Glutamatergic neuron (in vitro differentiated cells): Measurements from ENCODE around the gene PRDM16. TPM values are rescaled to one million over a fixed set of nuclear protein-coding genes. Genes with fewer than 3 reads are reported as not detected.

ENCODE experiments used
- DNase-seq: peaks from one replicate; pipeline ENCODE4 v3.0.0; 2022
- H3K27ac Mint-ChIP-seq: one replicate; pipeline ENCODE4 v1.8.0; 2020; ENCODE audit warnings: mild to moderate bottlenecking, mixed read lengths, inconsistent platforms; ENCODE audit not compliant: unreplicated experiment
- H3K27me3 Mint-ChIP-seq: one replicate; pipeline ENCODE4 v1.8.0; 2020; ENCODE audit warnings: mild to moderate bottlenecking, moderate library complexity, mixed read lengths, inconsistent platforms; ENCODE audit not compliant: unreplicated experiment
- H3K36me3 Mint-ChIP-seq: one replicate; pipeline ENCODE4 v1.8.0; 2020; ENCODE audit warnings: mild to moderate bottlenecking, mixed read lengths, inconsistent platforms; ENCODE audit not compliant: unreplicated experiment
- H3K4me1 Mint-ChIP-seq: one replicate; pipeline ENCODE4 v1.8.0; 2020; ENCODE audit warnings: mild to moderate bottlenecking, low read depth, mixed read lengths, inconsistent platforms; ENCODE audit not compliant: unreplicated experiment
- H3K4me3 Mint-ChIP-seq: one replicate; pipeline ENCODE4 v1.8.0; 2020; ENCODE audit warnings: mild to moderate bottlenecking, mixed read lengths, inconsistent platforms; ENCODE audit not compliant: unreplicated experiment
- H3K9me3 Mint-ChIP-seq: one replicate; pipeline ENCODE4 v1.8.0; 2020; ENCODE audit warnings: mild to moderate bottlenecking, moderate library complexity, mixed read lengths, inconsistent platforms; ENCODE audit not compliant: unreplicated experiment
- total RNA-seq: library from RNA; stranded (reverse); fragmentation: NEBNext Ultra II Directional; extraction: Animal tissue kit (Norgen Biotek cat#: 25700); gene quantifications from one replicate; pipeline ENCODE4 v1.2.1, GENCODE V29; 2021; ENCODE audit not compliant: unreplicated experiment
- TF ChIP-seq, protein P1 (sequence below): fragments of 200-600 bp; sonication (generic); IDR thresholded peaks from one replicate; pipeline ENCODE4 v1.5.0; 2021; ENCODE audit not compliant: partially characterized antibody, unreplicated experiment

Gene PRDM16
- total RNA-seq, 1 donor from 2014 or later = 0.07 TPM

DNA sequence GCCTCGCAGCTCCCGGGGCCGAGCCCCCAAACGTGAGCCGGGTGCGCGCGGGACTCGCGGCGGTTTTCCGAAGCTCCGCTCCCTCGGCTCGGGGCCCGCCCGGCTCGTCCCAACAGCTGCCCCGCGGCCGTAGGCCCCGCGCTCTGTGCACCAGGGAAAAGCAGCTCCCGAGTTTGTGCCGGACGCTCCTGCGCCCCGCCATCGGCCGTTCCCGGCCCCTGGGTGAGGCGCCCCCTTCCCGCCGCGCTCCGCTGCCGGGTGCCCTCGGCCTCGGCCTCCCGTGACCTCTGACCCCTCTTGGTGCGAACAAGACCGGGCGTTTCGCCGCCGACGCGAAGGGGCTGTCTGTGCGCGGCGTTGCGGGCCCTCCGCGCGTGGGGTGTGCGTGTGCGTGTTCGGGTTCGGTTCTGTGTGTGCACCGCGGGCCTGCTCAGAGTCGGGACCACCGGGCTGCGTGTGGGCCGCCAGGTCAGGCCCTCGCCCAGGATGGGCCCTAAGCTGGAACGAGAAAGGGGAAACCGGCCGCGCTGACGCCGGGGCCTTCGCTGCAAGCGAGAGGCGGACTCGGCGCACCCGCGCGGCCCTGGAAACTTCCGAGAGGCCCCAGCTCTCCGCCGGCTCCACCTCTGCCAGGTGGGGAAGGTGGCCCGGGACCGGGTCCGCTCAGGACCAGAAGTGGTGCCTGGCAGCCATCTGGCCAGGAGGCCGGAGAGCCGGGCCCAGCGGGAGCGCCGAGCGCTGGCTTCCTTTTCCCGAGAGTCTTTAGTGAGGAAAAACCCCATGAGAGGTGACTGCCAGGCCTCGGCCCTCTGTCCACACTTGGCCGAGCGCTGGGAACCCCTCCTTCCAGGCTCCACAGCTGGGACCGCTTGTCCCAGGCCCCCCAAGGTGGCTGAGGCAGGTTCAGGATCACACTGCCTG is 1.9 kb downstream of the PRDM16 start:
- Mint-ChIP-seq H3K4me1 (no peaks in the 10 kb centered on the region), H3K27me3 (peaks cover 11% of the 10 kb centered on the region), H3K9me3 (peaks cover 1% of the 10 kb centered on the region), H3K4me3 (no peak overlapping the region), H3K36me3 (no peaks in the 10 kb centered on the region), H3K27ac (no peak overlapping the region)
- peak; percentile 41 for DNase-seq
- TF ChIP-seq, protein P1, sequence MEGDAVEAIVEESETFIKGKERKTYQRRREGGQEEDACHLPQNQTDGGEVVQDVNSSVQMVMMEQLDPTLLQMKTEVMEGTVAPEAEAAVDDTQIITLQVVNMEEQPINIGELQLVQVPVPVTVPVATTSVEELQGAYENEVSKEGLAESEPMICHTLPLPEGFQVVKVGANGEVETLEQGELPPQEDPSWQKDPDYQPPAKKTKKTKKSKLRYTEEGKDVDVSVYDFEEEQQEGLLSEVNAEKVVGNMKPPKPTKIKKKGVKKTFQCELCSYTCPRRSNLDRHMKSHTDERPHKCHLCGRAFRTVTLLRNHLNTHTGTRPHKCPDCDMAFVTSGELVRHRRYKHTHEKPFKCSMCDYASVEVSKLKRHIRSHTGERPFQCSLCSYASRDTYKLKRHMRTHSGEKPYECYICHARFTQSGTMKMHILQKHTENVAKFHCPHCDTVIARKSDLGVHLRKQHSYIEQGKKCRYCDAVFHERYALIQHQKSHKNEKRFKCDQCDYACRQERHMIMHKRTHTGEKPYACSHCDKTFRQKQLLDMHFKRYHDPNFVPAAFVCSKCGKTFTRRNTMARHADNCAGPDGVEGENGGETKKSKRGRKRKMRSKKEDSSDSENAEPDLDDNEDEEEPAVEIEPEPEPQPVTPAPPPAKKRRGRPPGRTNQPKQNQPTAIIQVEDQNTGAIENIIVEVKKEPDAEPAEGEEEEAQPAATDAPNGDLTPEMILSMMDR = no peak

DNA sequence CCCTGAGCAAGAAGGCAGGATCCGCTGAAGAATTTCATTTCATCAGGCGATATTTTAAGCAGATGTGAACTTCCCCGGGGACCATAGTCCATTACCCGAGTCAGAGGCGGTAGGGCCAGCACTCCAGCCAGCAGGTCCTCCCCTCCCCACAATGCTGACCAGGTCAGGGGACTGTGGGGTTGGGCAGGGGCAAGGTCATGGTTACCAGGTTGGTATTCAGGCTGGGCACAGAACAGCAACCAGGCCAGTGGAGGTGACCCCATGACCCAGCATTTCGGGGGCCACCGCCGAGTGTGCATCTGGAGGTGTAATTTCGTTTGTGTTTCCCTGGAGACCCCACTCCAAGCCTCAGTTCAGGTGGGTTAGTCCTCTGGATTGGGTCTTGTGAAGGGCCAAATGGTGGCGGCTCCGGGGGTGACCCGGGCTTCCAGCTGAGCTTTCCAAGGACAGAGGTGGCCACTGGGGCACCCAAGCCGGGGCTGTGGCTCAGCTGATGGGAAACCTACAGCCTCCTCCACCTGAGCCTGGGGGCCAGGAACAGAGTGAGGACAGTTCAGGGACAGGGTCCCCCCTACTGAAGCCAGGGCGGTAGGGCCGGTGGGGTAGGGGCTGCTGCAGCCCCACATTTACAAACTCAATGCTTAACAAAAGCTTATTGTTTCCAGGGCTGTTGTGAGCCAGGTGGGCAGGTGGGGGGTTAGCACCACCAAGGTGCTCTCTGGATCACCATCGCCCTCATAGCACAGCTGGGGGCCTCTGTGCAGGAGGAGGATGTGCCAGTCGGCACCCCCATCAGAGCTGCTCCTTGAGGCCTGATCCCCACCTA is 2.8 kb downstream of the PRDM16 start:
- peaks cover 3% of the 10 kb centered on the region for H3K4me1 Mint-ChIP-seq
- no peak for DNase-seq
- H3K4me3 Mint-ChIP-seq = no peak overlapping the region
- peaks cover 11% of the 10 kb centered on the region for H3K27me3 Mint-ChIP-seq
- no peaks in the 10 kb centered on the region for H3K36me3 Mint-ChIP-seq
- no peak overlapping the region for H3K27ac Mint-ChIP-seq
- TF ChIP-seq, protein P1 = no peak
- peaks cover 1% of the 10 kb centered on the region for H3K9me3 Mint-ChIP-seq

DNA sequence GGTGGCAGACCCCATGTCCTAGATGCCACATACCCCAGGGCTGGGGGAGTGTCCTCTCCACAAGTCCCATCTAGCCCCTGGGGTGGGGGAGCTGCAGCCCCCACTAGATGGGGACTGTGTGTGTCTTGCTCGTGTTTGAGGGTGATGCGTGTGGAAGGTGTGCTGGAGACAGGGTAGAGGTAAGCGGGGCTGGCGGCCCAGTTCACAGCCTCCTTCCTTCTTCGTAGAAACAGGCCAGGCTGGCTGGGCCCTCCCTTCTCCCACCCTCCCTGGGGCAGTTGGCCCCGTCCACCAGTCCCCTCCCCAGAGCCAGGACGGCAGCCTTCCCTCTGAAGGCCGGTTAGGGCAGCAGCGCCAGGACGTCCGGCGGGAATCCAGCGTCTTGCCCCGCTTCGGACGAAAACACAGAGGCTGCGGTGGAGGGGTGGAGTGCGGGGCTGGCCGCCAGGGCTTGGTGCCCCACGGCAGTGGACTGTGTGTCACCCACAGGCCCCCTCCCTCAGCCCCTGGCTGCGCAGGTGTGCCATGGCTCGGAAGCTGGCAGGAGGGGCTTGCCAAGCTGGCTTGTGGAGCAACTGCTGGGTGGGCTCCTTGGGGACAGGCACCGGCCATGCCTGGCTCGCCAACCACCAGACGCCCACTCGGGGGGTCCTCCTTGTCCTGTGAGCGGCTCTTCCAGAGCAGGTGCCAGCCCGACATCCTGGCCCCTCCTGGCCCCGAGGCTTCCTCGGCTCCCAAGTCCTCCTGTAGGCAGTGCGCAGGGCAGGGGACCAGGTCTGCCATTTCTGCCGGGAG is 3.6 kb downstream of the PRDM16 start:
- Mint-ChIP-seq H3K4me3 (no peak overlapping the region), H3K27me3 (peaks cover 11% of the 10 kb centered on the region), H3K9me3 (peaks cover 1% of the 10 kb centered on the region), H3K27ac (no peak overlapping the region), H3K4me1 (peaks cover 3% of the 10 kb centered on the region), H3K36me3 (no peaks in the 10 kb centered on the region)
- DNase-seq = no peak
- TF ChIP-seq, protein P1 = no peak

DNA sequence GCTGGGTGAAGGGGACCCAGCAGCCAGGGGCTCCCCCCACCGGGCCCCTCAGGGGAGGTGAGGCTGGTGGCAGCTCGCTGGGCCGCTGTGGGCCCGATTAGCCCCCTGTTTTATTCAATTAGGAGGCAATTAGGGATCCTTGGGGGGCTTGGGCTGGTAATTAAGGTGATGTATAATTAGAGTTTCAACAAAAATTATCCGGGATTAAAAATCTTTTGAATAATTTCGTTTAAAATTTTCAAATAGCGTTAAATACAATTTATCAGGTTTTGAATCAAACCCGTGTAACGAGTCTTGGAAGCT is 4.1 kb downstream of the PRDM16 start:
- DNase-seq = no peak
- Mint-ChIP-seq H3K27ac (no peak overlapping the region), H3K27me3 (peaks cover 13% of the 10 kb centered on the region), H3K36me3 (no peaks in the 10 kb centered on the region), H3K4me1 (peaks cover 3% of the 10 kb centered on the region), H3K9me3 (peaks cover 1% of the 10 kb centered on the region), H3K4me3 (no peak overlapping the region)
- TF ChIP-seq, protein P1 = no peak
